ENCODE data around the gene RNF114.

RNF114 gene

DNA sequence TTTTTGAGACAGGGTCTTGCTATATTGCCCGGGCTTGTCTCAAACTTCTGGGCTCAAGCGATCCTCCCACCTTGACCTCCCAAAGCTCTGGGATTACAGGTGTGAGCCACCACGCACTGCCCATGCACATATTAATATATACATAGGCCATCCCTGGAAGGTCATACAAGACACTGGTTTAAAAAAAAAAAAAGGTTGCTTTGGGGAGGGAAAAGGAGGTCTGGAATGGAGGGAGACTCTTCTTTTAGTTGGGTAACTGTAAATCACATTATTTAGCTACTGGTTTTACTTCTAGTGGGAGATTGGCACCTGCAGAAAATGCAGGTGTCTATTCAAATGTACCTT, 42.5 kb downstream of the RNF114 start:
- no peak overlapping the region for H3K4me3 ChIP-seq (ENCODE audit: control insufficient read depth, low read depth, low read length)
- DNase-seq (ENCODE audit: low read depth): no peak
- TF ChIP-seq, protein P1, sequence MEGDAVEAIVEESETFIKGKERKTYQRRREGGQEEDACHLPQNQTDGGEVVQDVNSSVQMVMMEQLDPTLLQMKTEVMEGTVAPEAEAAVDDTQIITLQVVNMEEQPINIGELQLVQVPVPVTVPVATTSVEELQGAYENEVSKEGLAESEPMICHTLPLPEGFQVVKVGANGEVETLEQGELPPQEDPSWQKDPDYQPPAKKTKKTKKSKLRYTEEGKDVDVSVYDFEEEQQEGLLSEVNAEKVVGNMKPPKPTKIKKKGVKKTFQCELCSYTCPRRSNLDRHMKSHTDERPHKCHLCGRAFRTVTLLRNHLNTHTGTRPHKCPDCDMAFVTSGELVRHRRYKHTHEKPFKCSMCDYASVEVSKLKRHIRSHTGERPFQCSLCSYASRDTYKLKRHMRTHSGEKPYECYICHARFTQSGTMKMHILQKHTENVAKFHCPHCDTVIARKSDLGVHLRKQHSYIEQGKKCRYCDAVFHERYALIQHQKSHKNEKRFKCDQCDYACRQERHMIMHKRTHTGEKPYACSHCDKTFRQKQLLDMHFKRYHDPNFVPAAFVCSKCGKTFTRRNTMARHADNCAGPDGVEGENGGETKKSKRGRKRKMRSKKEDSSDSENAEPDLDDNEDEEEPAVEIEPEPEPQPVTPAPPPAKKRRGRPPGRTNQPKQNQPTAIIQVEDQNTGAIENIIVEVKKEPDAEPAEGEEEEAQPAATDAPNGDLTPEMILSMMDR (conservative IDR thresholded peaks at IDR 0.05; ENCODE audit: control insufficient read depth, insufficient read depth, low read depth, low read length): no peak

- H3K4me3 ChIP-seq (ENCODE audit: control insufficient read depth, low read depth, low read length): peak overlapping the region; percentile 10
These were observed 43.0 kb downstream of the RNF114 start for GRCh38 chr20:49979030-49979832.

GRCh38 chr20:49980140-49981008, 44.2 kb downstream of the RNF114 start:
- no peak for DNase-seq (ENCODE audit: low read depth)
- no peak overlapping the region for H3K4me3 ChIP-seq (ENCODE audit: control insufficient read depth, low read depth, low read length)
- TF ChIP-seq, protein P1 (conservative IDR thresholded peaks at IDR 0.05; ENCODE audit: control insufficient read depth, insufficient read depth, low read depth, low read length): no peak

More at GRCh38 chr20:49979030-49979832, 43.0 kb downstream of the RNF114 start:
- DNase-seq (ENCODE audit: low read depth): no peak
- TF ChIP-seq, protein P1 (conservative IDR thresholded peaks at IDR 0.05; ENCODE audit: control insufficient read depth, insufficient read depth, low read depth, low read length): peak; percentile 75

DNA sequence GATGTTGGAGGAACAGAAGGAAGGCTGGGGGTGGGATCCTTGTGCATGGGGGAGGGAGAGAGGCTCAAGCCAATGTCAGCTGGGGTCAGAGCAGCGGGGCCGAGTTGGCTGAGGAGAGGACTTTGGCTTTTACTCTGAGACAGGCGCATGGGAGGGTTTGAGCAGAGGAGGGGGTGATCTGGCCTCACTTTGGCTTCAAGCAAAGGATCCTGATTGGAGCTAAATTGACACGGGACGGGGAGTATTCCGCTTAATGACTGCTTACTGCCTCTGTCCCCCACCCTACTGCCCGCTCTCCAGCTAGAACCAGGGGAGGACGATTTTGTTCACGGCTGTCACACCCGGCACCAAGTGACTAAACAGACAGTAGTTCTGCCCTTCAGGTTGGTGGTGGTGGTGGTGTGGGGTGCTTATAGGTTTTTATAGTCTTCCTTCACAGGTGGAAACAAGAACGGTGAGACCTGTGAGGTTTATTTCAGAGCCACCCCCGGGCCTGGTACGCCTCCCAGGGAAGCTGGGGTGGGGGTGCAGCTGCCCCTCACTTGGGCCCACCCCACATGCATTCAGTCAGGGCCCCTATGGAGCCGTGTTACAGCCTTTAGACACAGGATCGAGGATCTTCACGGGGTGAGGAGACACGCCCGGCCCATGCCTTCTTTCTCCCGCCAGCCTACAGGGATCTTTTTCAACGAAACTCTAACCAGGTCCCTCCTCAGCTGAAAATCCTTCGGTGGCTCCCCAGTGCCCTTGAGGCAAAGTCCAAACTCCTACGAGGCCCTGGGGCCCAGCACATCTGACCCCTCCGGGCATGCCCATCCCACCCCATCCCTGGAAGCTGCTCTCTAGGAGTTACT, 45.2 kb downstream of the RNF114 start:
- H3K4me3 ChIP-seq (ENCODE audit: control insufficient read depth, low read depth, low read length): no peak overlapping the region
- DNase-seq (ENCODE audit: low read depth): no peak
- TF ChIP-seq, protein P1 (conservative IDR thresholded peaks at IDR 0.05; ENCODE audit: control insufficient read depth, insufficient read depth, low read depth, low read length): no peak

DNA sequence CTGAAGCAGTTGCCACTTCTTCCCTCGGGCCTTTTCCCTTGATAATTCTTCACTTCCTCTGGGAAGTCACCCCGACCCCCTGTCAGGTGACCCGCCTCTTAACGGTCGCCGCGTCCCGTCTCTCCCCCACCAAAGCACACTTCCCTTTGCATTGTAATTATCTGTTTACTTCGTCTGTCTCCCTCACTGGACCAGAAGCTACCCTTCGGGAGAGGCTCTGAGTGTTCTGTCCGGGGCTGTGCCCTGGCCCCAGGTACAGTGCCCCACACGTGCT, 45.8 kb downstream of the RNF114 start:
- H3K4me3 ChIP-seq (ENCODE audit: control insufficient read depth, low read depth, low read length): no peak overlapping the region
- TF ChIP-seq, protein P1 (conservative IDR thresholded peaks at IDR 0.05; ENCODE audit: control insufficient read depth, insufficient read depth, low read depth, low read length): no peak
- DNase-seq (ENCODE audit: low read depth): no peak

DNA sequence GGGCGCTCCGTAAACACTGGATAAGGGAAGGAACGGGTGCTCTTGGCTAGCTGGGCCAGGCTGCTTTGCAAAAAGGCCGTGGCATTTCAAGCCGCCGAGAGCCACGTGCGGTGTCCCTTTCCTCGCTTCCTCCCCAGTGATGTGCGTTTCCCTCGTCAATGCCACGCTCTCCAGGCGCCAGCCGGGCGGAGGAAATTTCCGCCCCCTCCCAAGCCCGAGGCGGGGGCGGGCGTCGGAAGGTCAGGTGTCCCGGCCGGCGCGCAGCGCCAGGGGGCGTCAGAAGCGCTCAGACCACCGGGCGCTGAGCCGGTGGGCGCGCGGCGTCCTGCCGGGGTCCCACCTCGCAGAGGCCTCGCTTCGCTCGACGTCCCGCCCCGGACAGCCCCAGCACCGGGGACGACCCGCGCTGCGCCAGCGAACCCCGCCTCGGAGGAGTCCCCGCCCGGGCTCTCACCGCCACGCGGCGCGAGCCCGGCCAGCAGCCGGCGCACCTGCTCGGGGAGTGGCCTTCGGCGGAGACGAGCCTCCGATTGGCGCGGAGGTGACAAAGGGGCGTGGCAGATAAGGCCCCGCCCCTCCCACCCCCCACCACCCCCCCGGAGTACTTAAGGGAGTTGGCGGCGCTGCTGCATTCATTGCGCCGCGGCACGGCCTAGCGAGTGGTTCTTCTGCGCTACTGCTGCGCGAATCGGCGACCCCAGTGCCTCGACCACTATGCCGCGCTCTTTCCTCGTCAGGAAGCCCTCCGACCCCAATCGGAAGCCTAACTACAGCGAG, 46.3 kb downstream of the RNF114 start, which contains the start of gene SNAI1:
Gene SNAI1 (plus strand): TSS at position 635 of the 777 bp plus-strand sequence. CDS start 80 bp downstream, at position 715.
- peak; percentile 76 for DNase-seq (ENCODE audit: low read depth)
- H3K4me3 ChIP-seq (ENCODE audit: control insufficient read depth, low read depth, low read length): peak within 1 kb of the TSS; percentile 78
- TF ChIP-seq, protein P1 (conservative IDR thresholded peaks at IDR 0.05; ENCODE audit: control insufficient read depth, insufficient read depth, low read depth, low read length): no peak
